ENCODE results near the gene TTC22. TPM values are rescaled to one million over a fixed set of nuclear protein-coding genes. Genes with fewer than 3 reads are reported as not detected.

Gene TTC22
- total RNA-seq, 6 experiments from 2014 or later: not detected

DNA sequence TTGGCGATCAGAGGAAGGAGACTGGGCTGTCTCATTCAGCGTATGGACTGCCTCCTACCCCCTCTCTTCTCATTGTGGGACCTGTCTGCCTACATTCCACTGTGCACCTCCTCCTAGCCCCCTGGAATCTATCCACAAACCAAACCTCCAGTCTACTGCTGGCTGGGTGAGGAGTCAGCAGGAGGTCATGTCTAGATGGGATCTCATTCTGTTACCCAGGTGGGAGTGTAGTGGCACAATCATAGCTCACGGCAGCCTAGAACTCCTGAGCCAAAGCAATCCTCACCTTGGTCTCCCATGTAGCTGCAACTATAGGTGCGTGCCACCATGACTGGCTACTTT, 18.0 kb upstream of the TTC22 start:
- Mint-ChIP-seq H3K27ac (no peak overlapping the region), H3K36me3 (ENCODE audit: low read depth) (no peaks in the 10 kb centered on the region; the same call in 1 of the 2 replicates), H3K4me3 (no peak overlapping the region), H3K9me3 (peaks cover 6% of the 10 kb centered on the region), H3K27me3 (ENCODE audit: insufficient read depth) (peaks cover 43% of the 10 kb centered on the region), H3K4me1 (ENCODE audit: low read depth) (no peaks in the 10 kb centered on the region)
- TF ChIP-seq, protein P1, sequence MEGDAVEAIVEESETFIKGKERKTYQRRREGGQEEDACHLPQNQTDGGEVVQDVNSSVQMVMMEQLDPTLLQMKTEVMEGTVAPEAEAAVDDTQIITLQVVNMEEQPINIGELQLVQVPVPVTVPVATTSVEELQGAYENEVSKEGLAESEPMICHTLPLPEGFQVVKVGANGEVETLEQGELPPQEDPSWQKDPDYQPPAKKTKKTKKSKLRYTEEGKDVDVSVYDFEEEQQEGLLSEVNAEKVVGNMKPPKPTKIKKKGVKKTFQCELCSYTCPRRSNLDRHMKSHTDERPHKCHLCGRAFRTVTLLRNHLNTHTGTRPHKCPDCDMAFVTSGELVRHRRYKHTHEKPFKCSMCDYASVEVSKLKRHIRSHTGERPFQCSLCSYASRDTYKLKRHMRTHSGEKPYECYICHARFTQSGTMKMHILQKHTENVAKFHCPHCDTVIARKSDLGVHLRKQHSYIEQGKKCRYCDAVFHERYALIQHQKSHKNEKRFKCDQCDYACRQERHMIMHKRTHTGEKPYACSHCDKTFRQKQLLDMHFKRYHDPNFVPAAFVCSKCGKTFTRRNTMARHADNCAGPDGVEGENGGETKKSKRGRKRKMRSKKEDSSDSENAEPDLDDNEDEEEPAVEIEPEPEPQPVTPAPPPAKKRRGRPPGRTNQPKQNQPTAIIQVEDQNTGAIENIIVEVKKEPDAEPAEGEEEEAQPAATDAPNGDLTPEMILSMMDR (IDR thresholded peaks at IDR 0.05): no peak
- no peak for DNase-seq

- TF ChIP-seq, protein P1 (IDR thresholded peaks at IDR 0.05): no peak
- Mint-ChIP-seq H3K27me3 (ENCODE audit: insufficient read depth) (peaks cover 41% of the 10 kb centered on the region), H3K27ac (no peak overlapping the region), H3K4me1 (ENCODE audit: low read depth) (no peaks in the 10 kb centered on the region), H3K4me3 (no peak overlapping the region), H3K9me3 (peaks cover under 1% of the 10 kb centered on the region), H3K36me3 (ENCODE audit: low read depth) (no peaks in the 10 kb centered on the region; the same call in 1 of the 2 replicates)
- DNase-seq: no peak
Measured at GRCh38 chr1:54818461-54819194, 17.5 kb upstream of the TTC22 start.

DNA sequence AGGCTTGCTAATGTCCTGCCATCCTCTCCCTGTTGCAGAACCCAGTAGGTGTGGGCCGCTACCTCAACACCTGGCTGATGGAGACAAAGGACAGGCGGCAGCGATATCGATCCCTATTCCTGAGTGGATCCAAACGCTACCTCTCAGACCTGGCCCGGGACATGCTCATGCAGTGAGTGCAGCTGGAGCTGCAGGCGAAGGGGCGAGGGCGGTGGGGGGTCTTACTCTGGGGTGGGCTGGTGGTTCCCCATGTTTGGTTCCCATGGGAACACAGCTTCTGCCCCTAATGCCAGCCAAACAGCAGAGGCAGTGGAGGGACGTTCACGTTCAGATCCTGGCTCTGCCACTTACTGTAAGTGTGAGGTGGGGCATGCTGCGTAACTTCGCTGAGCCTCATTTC, 15.8 kb upstream of the TTC22 start:
- no peak for DNase-seq
- TF ChIP-seq, protein P1 (IDR thresholded peaks at IDR 0.05): no peak
- Mint-ChIP-seq H3K4me1 (ENCODE audit: low read depth) (no peaks in the 10 kb centered on the region), H3K36me3 (ENCODE audit: low read depth) (no peaks in the 10 kb centered on the region), H3K4me3 (no peak overlapping the region), H3K9me3 (no peaks in the 10 kb centered on the region), H3K27me3 (ENCODE audit: insufficient read depth) (peaks cover 35% of the 10 kb centered on the region), H3K27ac (no peak overlapping the region)

- peaks cover 36% of the 10 kb centered on the region for H3K27me3 Mint-ChIP-seq (ENCODE audit: insufficient read depth)
- no peaks in the 10 kb centered on the region for H3K4me1 Mint-ChIP-seq (ENCODE audit: low read depth)
- H3K36me3 Mint-ChIP-seq (ENCODE audit: low read depth): no peaks in the 10 kb centered on the region
- no peaks in the 10 kb centered on the region for H3K9me3 Mint-ChIP-seq
- H3K4me3 Mint-ChIP-seq: no peak overlapping the region
- TF ChIP-seq, protein P1 (IDR thresholded peaks at IDR 0.05): no peak
- no peak overlapping the region for H3K27ac Mint-ChIP-seq
- DNase-seq: no peak
Measured at GRCh38 chr1:54816130-54816529, 15.0 kb upstream of the TTC22 start.

DNA sequence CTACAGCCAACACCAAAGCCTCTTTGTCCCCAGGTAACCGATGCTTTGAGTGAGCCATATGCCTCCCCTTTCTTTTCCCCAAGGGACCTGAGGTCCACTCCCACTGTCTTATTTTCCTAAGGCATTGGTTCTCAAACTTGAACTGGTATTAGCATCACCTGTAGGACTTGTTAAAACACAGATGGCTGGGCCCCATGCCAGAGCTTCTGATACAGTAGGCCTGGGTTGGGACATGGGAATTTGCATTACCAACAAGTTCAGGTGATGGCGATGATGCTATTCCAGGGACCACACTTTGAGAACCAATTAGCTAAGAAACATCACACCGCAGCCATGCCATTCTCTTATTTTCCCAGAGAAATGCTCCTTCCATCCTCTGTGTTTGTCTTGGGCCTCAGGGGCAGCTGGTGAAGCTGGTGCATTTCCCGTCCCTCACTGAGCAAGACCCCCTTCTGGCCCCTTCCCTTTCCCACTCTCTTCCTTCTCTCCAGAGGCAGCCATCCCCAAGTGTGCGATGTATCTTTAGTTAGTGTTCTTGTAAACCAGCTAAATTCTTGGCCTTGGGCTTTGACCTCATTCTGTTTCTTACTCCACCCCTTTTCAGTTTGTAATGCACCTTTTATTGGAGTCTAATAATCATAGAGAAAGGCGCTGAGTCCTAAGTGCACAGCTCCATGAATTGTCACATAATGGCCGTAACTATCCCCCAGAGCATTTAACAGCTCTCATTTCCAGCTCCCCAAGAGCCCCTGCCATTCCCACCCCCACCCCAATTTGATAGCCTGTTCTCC, 14.2 kb upstream of the TTC22 start:
- no peaks in the 10 kb centered on the region for H3K9me3 Mint-ChIP-seq
- TF ChIP-seq, protein P1 (IDR thresholded peaks at IDR 0.05): no peak
- no peaks in the 10 kb centered on the region; the same call in 1 of the 2 replicates for H3K4me1 Mint-ChIP-seq (ENCODE audit: low read depth)
- H3K27me3 Mint-ChIP-seq (ENCODE audit: insufficient read depth): peaks cover 31% of the 10 kb centered on the region
- no peak for DNase-seq
- no peaks in the 10 kb centered on the region for H3K36me3 Mint-ChIP-seq (ENCODE audit: low read depth)
- no peak overlapping the region for H3K4me3 Mint-ChIP-seq
- no peak overlapping the region for H3K27ac Mint-ChIP-seq

All from HFFc6 (cell line).